ENCODE data around the gene RUVBL1. TPM values are rescaled to one million over a fixed set of nuclear protein-coding genes. Genes with fewer than 3 reads are reported as not detected.

RUVBL1 gene
- total and polyA plus RNA-seq, 2 of the 4 experiments (the other 2 are of a cell fraction), result 68.7 to 83.3 TPM

- Histone ChIP-seq H2AK9ac (replicated peaks; ENCODE audit: low read depth, low read length, poor library complexity) (no peak overlapping the region), H3K4me2 (ENCODE audit: low read depth, low read length) (no peak overlapping the region), H2AFZ (replicated peaks; ENCODE audit: low read length, poor library complexity) (peak overlapping the region; percentile 54), H3K79me1 (ENCODE audit: low read depth in 1 of 2, low read length in 2 of 2) (peaks cover 7 to 56% of the 10 kb centered on the region in 2 experiments; a peak in 2 of 4 replicates), H4K5ac (ENCODE audit: low read depth, low read length) (no peak overlapping the region; the same call in 1 of the 2 replicates), H2BK20ac (ENCODE audit: low read depth, low read length) (no peak overlapping the region), H2AK5ac (ENCODE audit: low read depth, low read length) (peak overlapping the region; percentile 44; the same call in 1 of the 2 replicates), H4K8ac (ENCODE audit: low read depth in 2 of 2, low read length in 2 of 2) (peak overlapping the region in 1 of 2 experiments; percentile 9; a peak in 1 of 4 replicates), H3K4me1 (ENCODE audit: control insufficient read depth, insufficient read depth, low read length) (peaks cover 29% of the 10 kb centered on the region), H3K36me3 (ENCODE audit: control insufficient read depth, insufficient read depth, low read length) (peaks cover 20% of the 10 kb centered on the region), H3K9ac (ENCODE audit: low read depth, low read length) (no peak overlapping the region), H3K9me1 (ENCODE audit: insufficient read depth, low read length) (peaks cover 20% of the 10 kb centered on the region), H3K14ac (replicated peaks; ENCODE audit: low read depth, low read length) (no peak overlapping the region), H4K91ac (ENCODE audit: insufficient read depth, low read depth, low read length) (no peak overlapping the region; the same call in 1 of the 2 replicates), H3K27me3 (ENCODE audit: control insufficient read depth, insufficient read depth, low read length) (no peaks in the 10 kb centered on the region), H2BK120ac (ENCODE audit: low read depth, low read length) (0 out of 2 replicates have a peak overlapping the region, but pooled peaks have one; percentile 6), H2BK5ac (ENCODE audit: low read depth, low read length, poor library complexity, severe bottlenecking) (no peak overlapping the region), H4K20me1 (ENCODE audit: insufficient read depth, low read length) (peaks cover 53% of the 10 kb centered on the region), H3K9me3 (ENCODE audit: control insufficient read depth, insufficient read depth, low read length) (no peaks in the 10 kb centered on the region), H3K4me3 (ENCODE audit: insufficient read depth, low read depth, low read length) (no peak overlapping the region), H3K56ac (ENCODE audit: extremely low read depth, insufficient read depth, low read length) (no peak overlapping the region), H3K4ac (ENCODE audit: low read depth, low read length) (peak overlapping the region; percentile 51), H3K18ac (ENCODE audit: low read depth, low read length) (no peak overlapping the region), H3K23ac (ENCODE audit: low read depth, low read length) (no peak overlapping the region), H3K27ac (ENCODE audit: insufficient read depth, low read length) (no peak overlapping the region), H2BK15ac (ENCODE audit: low read depth, low read length) (no peak overlapping the region)
- 38% methylated on average over 45 of the region's 79 CpGs; no CpG with 5 or more reads in 1 of the 2 experiments for WGBS, 2 experiments (ENCODE audit: extremely low coverage in 2 of 2, insufficient read length in 1 of 2)
- no peak for TF ChIP-seq MXI1 (IDR thresholded peaks at IDR 0.05; ENCODE audit: borderline replicate concordance, low read depth, low read length)
- no peak for TF ChIP-seq BHLHE40 (IDR thresholded peaks at IDR 0.05; ENCODE audit: low read depth, low read length)
- TF ChIP-seq RAD21 (IDR thresholded peaks at IDR 0.05; ENCODE audit: low read length), result no peak
- no peak for TF ChIP-seq RCOR1 (IDR thresholded peaks at IDR 0.05; ENCODE audit: insufficient replicate concordance, low read length)
- intact Hi-C loops (cut with micrococcal nuclease) (loop anchor here (5.0 to 10.0 kb wide), 3 partner anchors 58 to 506 kb away; no protein-coding TSS in a partner anchor), dilution Hi-C loops (cut with HindIII; ENCODE audit: low sequenced_read_pairs, unreplicated experiment) (no loop called here), in situ Hi-C loops (cut with MboI; ENCODE audit: low sequenced_read_pairs) (loop anchor here (10.0 kb wide), 1 partner anchor 48 kb away; the partner anchor contains the start of gene RUVBL1)
- DNase-seq (no peak), ATAC-seq (ENCODE audit: low read depth) (no peak)
- POLR2A ChIA-PET (ENCODE audit: unreplicated experiment), result no interaction called here
- CTCF ChIA-PET, result no interaction called here
- BruUV-seq (replicated peaks), result no TSS peak
These were observed 47.0 kb downstream of the RUVBL1 start for GRCh38 chr3:128076483-128077201.

All from IMR-90 (cell line).